ENCODE results near the gene MUC4.

MUC4 gene

GRCh38 chr3:195849322-195850074, 37.8 kb upstream of the MUC4 start:
- CTCF ChIA-PET, result interaction anchor here (0.6 to 17.3 kb wide), 23 partner anchors 9 to 578 kb away, joined by 3 to 571 read pairs (median 4); partner anchors contain the start of gene XXYLT1
- POLR2A ChIA-PET, result no interaction called here
- H3K4me3 ChIP-seq (ENCODE audit: low read depth, low read length), result no peak overlapping the region
- TF ChIP-seq CTCF (IDR thresholded peaks at IDR 0.05; ENCODE audit: insufficient read depth, low read length, missing control alignments), result no peak
- no peak for DNase-seq (ENCODE audit: low read depth, low spot score)

GRCh38 chr3:195847055-195847950, 35.6 kb upstream of the MUC4 start:
- TF ChIP-seq CTCF (IDR thresholded peaks at IDR 0.05; ENCODE audit: insufficient read depth, low read length, missing control alignments), result no peak
- no peak overlapping the region for H3K4me3 ChIP-seq (ENCODE audit: low read depth, low read length)
- CTCF ChIA-PET, result interaction anchor here (1.0 to 17.3 kb wide), 4 partner anchors 10 to 49 kb away, joined by 3 to 571 read pairs (median 6); no protein-coding TSS in a partner anchor
- DNase-seq (ENCODE audit: low read depth, low spot score), result no peak
- POLR2A ChIA-PET, result no interaction called here

GRCh38 chr3:195845483-195845882, 33.8 kb upstream of the MUC4 start:
- TF ChIP-seq CTCF (IDR thresholded peaks at IDR 0.05; ENCODE audit: insufficient read depth, low read length, missing control alignments), result no peak
- no peak overlapping the region for H3K4me3 ChIP-seq (ENCODE audit: low read depth, low read length)
- CTCF ChIA-PET, result interaction anchor here (1.0 kb wide), 1 partner anchor 10 kb away, joined by 4 read pairs; no protein-coding TSS in a partner anchor

GRCh38 chr3:195844671-195845218, 33.0 kb upstream of the MUC4 start:
- no peak for TF ChIP-seq CTCF (IDR thresholded peaks at IDR 0.05; ENCODE audit: insufficient read depth, low read length, missing control alignments)
- ChIA-PET CTCF (interaction anchor here (1.0 to 1.7 kb wide), 2 partner anchors 9 to 12 kb away, joined by 3 to 4 read pairs; no protein-coding TSS in a partner anchor), POLR2A (no interaction called here)
- H3K4me3 ChIP-seq (ENCODE audit: low read depth, low read length), result no peak overlapping the region
- no peak for DNase-seq (ENCODE audit: low read depth, low spot score)

More at GRCh38 chr3:195845483-195845882, 33.8 kb upstream of the MUC4 start:
- POLR2A ChIA-PET, result no interaction called here
- DNase-seq (ENCODE audit: low read depth, low spot score), result no peak

GRCh38 chr3:195839260-195840010, 27.7 kb upstream of the MUC4 start:
- no peak for DNase-seq (ENCODE audit: low read depth, low spot score)
- no peak for TF ChIP-seq CTCF (IDR thresholded peaks at IDR 0.05; ENCODE audit: insufficient read depth, low read length, missing control alignments)
- H3K4me3 ChIP-seq (ENCODE audit: low read depth, low read length), result no peak overlapping the region
- POLR2A ChIA-PET, result no interaction called here
- CTCF ChIA-PET, result interaction anchor here (0.8 to 4.6 kb wide), 3 partner anchors 10 to 20 kb away, joined by 3 to 46 read pairs (median 3); no protein-coding TSS in a partner anchor
